ENCODE data around the gene CALHM4.

- TF ChIP-seq MTF1 (CRISPR knock-in tag; IDR thresholded peaks at IDR 0.05) (no peak), ZNF557 (CRISPR knock-in tag; IDR thresholded peaks at IDR 0.05) (no peak), THAP7 (CRISPR knock-in tag; IDR thresholded peaks at IDR 0.05) (no peak), ZNF296 (CRISPR knock-in tag; conservative IDR thresholded peaks at IDR 0.05) (no peak)
These were observed 30.7 kb upstream of the CALHM4 start for GRCh38 chr6:116522896-116523295.
